SHP77 (cell line): Measurements from ENCODE around the gene ARRDC2.
A peak's percentile ranks its signal among the peaks of the same experiment; 100 is the strongest.
"Not testable (repeated sequence)": the region's sequence is repeated elsewhere in the genome, so short reads cannot be mapped to it uniquely, and the experiment has no call there.

Source experiments
- DNase-seq, 2 experiments: peaks; one replicate each; lab custom pipeline; 2025; lab: John Stamatoyannopoulos, UW

ARRDC2 gene

GRCh38 chr19:18016209-18016910, 8.4 kb downstream of the ARRDC2 start:
- no peak for DNase-seq

- DNase-seq: no peak
Measured at GRCh38 chr19:18017275-18018083, 9.5 kb downstream of the ARRDC2 start.

DNA sequence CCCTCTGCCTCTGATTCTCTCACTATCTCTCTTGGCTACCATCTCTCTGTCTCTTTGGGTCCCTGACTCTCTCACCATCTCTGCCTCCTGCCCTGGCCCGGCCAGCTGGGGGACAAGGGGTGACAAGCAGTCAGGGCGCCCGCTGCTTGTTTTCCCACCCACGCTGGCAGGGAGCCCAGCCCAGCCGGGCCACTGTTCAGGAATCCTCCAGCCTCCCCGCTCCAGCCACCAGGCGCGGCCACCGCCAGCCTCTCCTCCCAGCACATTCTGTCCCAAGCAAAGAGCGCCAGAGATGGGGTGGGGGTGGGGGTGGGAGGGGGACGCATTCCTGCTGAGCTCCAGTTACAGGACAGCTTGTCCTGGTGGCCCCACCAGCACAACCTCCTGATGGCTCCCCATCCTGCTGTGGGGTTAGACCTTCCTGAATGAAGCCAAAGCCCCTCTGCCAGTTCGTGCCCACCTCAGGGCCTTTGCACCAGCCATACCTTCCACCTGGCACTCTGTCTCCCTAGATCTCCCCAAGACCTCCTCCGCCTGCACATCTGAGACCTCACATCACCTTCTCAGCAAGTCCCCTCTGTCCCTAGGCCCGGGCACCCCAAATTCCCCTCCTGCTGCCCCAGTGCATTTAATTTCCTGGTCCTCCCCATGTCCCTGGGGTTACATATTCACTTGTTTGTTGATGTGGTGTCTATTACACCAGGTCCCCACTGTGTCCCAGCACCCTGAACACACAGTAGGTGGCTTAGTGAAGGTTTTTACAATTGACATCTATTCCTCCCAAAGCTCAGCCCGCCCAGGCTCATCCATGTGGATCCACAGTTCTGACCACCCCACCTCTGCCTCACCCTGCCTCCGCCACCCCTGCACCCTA, 12.5 kb downstream of the ARRDC2 start:
- peak in 1 of 2 experiments; percentile 15 for DNase-seq

- DNase-seq: peak in 1 of 2 experiments; percentile 17
Measured at GRCh38 chr19:18021121-18021755, 13.3 kb downstream of the ARRDC2 start.

- peak in 1 of 2 experiments; percentile 21 for DNase-seq
Measured at GRCh38 chr19:18023622-18024251, 15.8 kb downstream of the ARRDC2 start.

GRCh38 chr19:18027151-18027550, 19.2 kb downstream of the ARRDC2 start:
- no peak for DNase-seq

- peak; percentile 89 to 92 for DNase-seq
Measured at GRCh38 chr19:18029617-18030338, 21.8 kb downstream of the ARRDC2 start.

DNA sequence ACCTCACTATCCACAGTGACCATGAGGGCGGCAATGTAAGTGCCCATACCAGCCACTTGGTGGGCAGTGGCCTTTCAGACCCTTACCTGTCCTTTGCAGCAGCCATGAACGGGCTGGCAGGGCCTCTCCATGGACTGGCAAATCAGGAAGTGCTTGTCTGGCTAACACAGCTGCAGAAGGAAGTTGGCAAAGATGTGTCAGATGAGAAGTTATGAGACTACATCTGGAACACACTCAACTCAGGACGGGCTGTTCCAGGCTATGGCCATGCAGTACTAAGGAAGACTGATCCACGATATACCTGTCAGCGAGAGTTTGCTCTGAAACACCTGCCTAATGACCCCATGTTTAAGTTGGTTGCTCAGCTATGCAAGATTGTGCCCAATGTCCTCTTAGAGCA, 23.4 kb downstream of the ARRDC2 start:
- not testable (repeated sequence) for DNase-seq

DNA sequence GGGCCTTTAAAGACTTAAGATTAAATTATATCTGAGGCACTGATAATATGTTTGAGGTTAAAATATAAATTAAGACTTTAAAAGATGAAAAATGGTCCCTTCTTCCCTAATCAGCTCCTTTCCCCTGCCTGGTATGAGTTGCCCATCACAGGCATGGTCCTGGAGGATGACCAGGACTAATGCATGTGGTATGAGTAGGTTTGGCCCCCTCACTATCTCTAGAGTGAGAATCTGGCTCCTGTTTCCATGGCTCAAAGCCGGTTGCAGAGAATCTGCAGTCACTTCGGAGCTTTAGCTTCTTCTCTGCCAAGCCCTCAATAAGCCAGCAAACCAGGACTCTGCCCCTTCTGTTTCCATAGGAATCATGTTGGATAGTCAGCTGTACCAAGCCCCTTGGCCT, 24.1 kb downstream of the ARRDC2 start:
- not testable (repeated sequence) for DNase-seq

DNA sequence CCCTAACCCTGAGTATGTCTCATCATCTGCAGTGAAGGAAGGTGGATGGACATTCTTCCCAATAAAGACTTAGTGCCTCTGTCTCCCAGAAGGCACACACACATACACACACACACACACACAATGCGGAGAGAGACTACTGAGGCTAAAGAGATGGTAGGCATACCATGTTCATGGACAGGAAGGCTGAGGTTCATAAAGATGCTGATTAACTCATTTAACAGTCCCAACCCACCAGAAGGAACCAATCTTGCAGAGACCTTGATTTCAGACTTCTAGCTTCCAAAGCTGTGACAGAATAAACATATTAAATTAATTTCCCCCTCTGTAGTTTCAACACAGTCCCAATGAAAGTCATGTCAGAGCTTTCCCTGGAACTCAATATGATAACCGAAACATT, 33.1 kb downstream of the ARRDC2 start:
- DNase-seq: no peak

DNA sequence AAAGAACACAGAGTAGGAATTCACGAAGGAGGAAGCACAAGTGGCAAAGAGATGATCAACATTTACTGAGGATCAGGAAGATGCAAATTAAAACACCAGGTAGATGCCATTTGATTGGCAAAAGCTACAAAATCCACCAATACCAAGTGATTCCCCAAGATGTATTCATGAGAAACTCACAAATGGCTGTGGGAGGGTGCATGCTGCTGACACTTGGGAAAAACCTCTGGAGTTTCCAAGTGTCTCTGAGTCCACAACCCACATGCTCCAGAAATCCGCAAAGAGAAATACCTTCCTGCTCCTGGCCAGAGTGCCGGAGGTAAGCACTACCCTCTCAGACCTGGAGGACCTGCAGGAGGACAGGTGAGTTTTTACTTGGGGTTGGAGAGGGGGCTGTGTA, 35.7 kb downstream of the ARRDC2 start:
- DNase-seq: no peak

DNA sequence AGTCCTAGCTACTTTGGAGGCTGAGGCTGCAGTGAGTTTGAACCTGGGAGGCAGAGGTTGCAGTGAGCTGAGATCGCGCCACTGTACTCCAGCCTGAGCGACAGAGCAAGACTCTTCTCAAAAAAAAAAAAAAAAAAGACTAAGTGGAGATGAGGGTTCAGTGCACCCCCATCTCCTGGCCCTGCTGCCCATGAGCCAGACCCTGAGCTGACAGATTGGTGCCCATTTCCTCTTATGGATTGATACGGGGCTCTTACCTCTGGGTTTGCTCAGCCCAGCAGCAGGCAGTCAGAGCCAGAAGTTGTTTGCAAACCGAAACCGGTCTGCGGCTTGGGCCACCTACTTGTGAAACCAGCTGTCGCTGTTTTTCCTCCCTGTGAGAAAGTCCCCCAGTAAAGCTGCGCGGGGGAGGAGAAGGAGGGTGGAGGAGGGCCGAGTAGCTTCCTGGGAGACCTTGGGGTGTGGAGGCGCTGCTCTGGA, 36.9 kb downstream of the ARRDC2 start:
- peak; percentile 26 to 61 for DNase-seq

DNA sequence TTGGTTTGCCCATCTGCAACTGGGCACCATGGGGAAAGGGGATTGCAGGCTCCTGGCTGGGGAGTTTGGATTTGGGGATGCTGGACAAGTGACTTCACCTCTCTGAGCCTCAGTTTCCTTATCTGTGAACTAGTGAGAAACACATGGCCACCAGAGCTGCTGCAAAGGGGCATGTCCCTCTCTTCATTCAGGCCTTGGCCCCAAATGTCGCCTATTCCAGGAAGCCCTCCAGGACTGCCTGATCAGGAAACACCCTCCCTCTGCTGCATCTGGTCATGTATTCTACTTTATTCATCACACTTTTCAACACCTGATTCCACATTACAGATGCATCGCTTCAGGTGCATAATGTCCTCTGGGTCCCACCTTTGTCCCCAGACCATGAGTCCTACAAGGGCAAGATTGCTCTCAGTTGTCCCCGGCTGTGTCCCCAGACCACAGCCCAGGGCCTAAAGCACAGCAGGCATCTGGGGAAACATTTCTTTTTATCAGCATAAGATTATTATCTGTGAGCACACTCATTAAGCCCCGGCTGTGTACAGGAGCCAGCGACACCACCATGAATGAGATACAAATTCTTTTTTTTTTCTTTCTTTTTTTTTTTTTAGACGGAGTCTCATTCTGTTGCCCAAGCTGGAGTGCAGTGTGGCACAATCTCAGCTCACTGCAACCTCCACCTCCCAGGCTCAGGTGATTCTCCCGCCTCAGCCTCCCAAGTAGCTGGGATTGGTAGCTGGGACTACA, 37.5 kb downstream of the ARRDC2 start:
- no peak for DNase-seq

GRCh38 chr19:18046059-18046718, 38.2 kb downstream of the ARRDC2 start:
- no peak for DNase-seq

GRCh38 chr19:18049385-18049784, 41.4 kb downstream of the ARRDC2 start:
- peak in 1 of 2 experiments; percentile 40 for DNase-seq

DNA sequence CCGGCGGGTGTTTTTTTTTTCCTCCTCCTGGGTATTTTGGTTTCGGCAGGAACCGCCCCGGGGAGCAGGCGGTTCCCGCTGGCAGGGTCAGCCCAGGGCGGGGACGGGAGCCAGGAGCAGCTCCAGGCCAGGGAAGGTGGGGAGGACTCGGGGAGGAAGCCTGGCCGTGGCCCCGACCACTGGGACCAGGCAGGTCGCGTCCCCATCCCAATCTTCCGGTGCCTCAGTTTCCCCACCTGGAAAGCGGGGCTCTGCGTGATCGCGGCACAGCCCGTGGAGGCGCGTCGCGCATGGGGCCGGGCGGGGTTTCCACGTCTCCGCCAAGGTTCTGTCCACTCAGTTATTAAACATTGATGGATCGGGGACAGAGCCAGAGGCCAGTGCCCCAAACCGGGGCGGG, 43.9 kb downstream of the ARRDC2 start:
- no peak for DNase-seq

- no peak for DNase-seq
Measured at GRCh38 chr19:18053576-18054219, 45.7 kb downstream of the ARRDC2 start.

GRCh38 chr19:18055967-18056366, 48.0 kb downstream of the ARRDC2 start:
- no peak for DNase-seq

GRCh38 chr19:18057557-18057956, 49.6 kb downstream of the ARRDC2 start:
- peak in 1 of 2 experiments; percentile 59 for DNase-seq
